GM12878 (cell line): ENCODE results near the gene CLBA1. TPM values are rescaled to one million over a fixed set of nuclear protein-coding genes. Genes with fewer than 3 reads are reported as not detected.

Experiments used
- ATAC-seq: fragments of 200-7000 bp; cut with Tn5 transposase; 3 replicates; pipeline ENCODE4 v1.9.1; 2020; ENCODE audit warnings: mild to moderate bottlenecking, moderate library complexity
- BruUV-seq: library from RNA; stranded (reverse); fragments of 400-500 nt; replicated peaks from 2 replicates; lab custom pipeline; 2021; lab: Mats Ljungman, UMichigan
- CTCF ChIA-PET: fragments of 300-600 bp; sonication (Branson Sonifier 250); formaldehyde crosslinking; extraction: SDS; loops from one replicate; lab custom pipeline; 2021; ENCODE audit warnings: inconsistent platforms; lab: Yijun Ruan, JAX
- POLR2A ChIA-PET: fragments of 350-600 bp; formaldehyde crosslinking; extraction: SDS; loops from one replicate; lab custom pipeline; 2021; ENCODE audit warnings: inconsistent platforms; lab: Charles Lee
- RAD21 ChIA-PET: fragments of 300-600 bp; sonication (Branson Sonifier 250); formaldehyde crosslinking; loops from one replicate; lab custom pipeline; 2023; ENCODE audit warnings: antibody characterized with exemption; ENCODE audit not compliant: unreplicated experiment; lab: Charles Lee
- SMC1A ChIA-PET: fragments of 300-600 bp; sonication (Branson Sonifier 250); formaldehyde crosslinking; loops from one replicate; lab custom pipeline; 2023; ENCODE audit not compliant: unreplicated experiment, uncharacterized antibody; lab: Charles Lee
- DNase-seq: peaks from one replicate; pipeline ENCODE4 v3.0.0-alpha.2; 2011; ENCODE audit warnings: low read depth, low spot score
- FAIRE-seq: peaks from 3 replicates; lab custom pipeline; 2011; peaks lifted over from hg19 to GRCh38; lab: Jason Lieb, UNC
- H2AFZ ChIP-seq: 2 replicates; pipeline ENCODE4 v1.6.0; 2011; ENCODE audit warnings: low read depth, low read length, control low read depth; ENCODE audit not compliant: control insufficient read depth
- H3K27ac ChIP-seq: 2 replicates; pipeline ENCODE4 v1.5.1; 2011; ENCODE audit warnings: control low read depth; ENCODE audit not compliant: control insufficient read depth, insufficient read depth
- H3K27me3 ChIP-seq, 2 experiments: replicated peaks in 1 of 2; 2 replicates each; pipeline versions ENCODE4 v1.6.0 to v1.6.1; 2011; ENCODE audit warnings: low read length in 1 of 2; ENCODE audit not compliant: control insufficient read depth in 2 of 2, insufficient read depth in 2 of 2
- H3K36me3 ChIP-seq, 2 experiments: 2 replicates each; pipeline ENCODE4 v1.5.1; 2011; ENCODE audit warnings: low read length in 1 of 2; ENCODE audit not compliant: control insufficient read depth in 2 of 2, insufficient read depth in 2 of 2
- H3K4me1 ChIP-seq: 2 replicates; pipeline ENCODE4 v1.6.1; 2011; ENCODE audit warnings: mild to moderate bottlenecking, low read length, moderate library complexity, mixed read lengths; ENCODE audit not compliant: control insufficient read depth, insufficient read depth
- H3K4me2 ChIP-seq: 2 replicates; pipeline ENCODE4 v1.6.0; 2011; ENCODE audit warnings: control low read depth; ENCODE audit not compliant: control insufficient read depth, insufficient read depth
- H3K4me3 ChIP-seq: fragments of 200-600 bp; sonication (generic); 2 replicates; pipeline ENCODE4 v1.5.1; 2016
- H3K79me2 ChIP-seq: 2 replicates; pipeline ENCODE4 v1.6.0; 2011; ENCODE audit warnings: low read length; ENCODE audit not compliant: control insufficient read depth, insufficient read depth
- H3K9ac ChIP-seq: 2 replicates; pipeline ENCODE4 v1.8.0; 2011; ENCODE audit warnings: low read length, control low read depth, mixed read lengths; ENCODE audit not compliant: control insufficient read depth, insufficient read depth
- H3K9me3 ChIP-seq: replicated peaks from 3 replicates; pipeline ENCODE4 v1.5.1; 2011; ENCODE audit warnings: mild to moderate bottlenecking, low read length; ENCODE audit not compliant: control insufficient read depth, insufficient read depth
- H4K20me1 ChIP-seq: 2 replicates; pipeline ENCODE4 v1.6.0; 2011; ENCODE audit not compliant: control insufficient read depth, insufficient read depth
- BHLHE40 ChIP-seq, 2 experiments: fragments of 450-650 bp in 1 of 2; IDR thresholded peaks; 2 replicates each; pipeline ENCODE4 v1.6.1; 2011 to 2017; ENCODE audit warnings: low read depth in 2 of 2, borderline replicate concordance in 1 of 2, improper control_type of control experiment in 1 of 2, low read length in 1 of 2, mild to moderate bottlenecking in 1 of 2
- JUND ChIP-seq: IDR thresholded peaks from 2 replicates; pipeline ENCODE4 v1.6.1; 2012; ENCODE audit warnings: low read depth, mild to moderate bottlenecking, low read length, improper control_type of control experiment, moderate library complexity
- POLR2AphosphoS5 ChIP-seq: IDR thresholded peaks from 2 replicates; pipeline ENCODE4 v1.6.1; 2011; ENCODE audit warnings: mild to moderate bottlenecking, low read length, inconsistent platforms
- RB1 ChIP-seq: fragments of 450-650 bp; formaldehyde crosslinking; IDR thresholded peaks from 2 replicates; pipeline ENCODE4 v1.6.1; 2017; ENCODE audit warnings: mild to moderate bottlenecking, borderline replicate concordance
- SMARCA5 ChIP-seq: fragments of 450-650 bp; IDR thresholded peaks from 2 replicates; pipeline ENCODE4 v1.6.1; 2017; ENCODE audit warnings: mild to moderate bottlenecking
- TARDBP ChIP-seq: IDR thresholded peaks from 2 replicates; pipeline ENCODE4 v1.6.1; 2016; ENCODE audit warnings: borderline replicate concordance
- WRNIP1 ChIP-seq: IDR thresholded peaks from 2 replicates; pipeline ENCODE4 v1.6.1; 2011; ENCODE audit warnings: low read depth, low read length, improper control_type of control experiment, borderline replicate concordance
- ZNF24 ChIP-seq: fragments of 450-650 bp; IDR thresholded peaks from 2 replicates; pipeline ENCODE4 v1.6.1; 2017; ENCODE audit warnings: antibody characterized with exemption, mild to moderate bottlenecking
- WGBS: methylation state at CpG from one replicate; pipeline ENCODE4 v1.1.6; 2016; ENCODE audit warnings: low lambda C conversion rate; ENCODE audit not compliant: insufficient replicate concordance, insufficient coverage; ENCODE audit errors: missing lambda C conversion rate; 5-methylcytosine and 5-hydroxymethylcytosine counted together
- in situ Hi-C: fragments of 300-500 bp; cut with MboI; formaldehyde crosslinking; loops from 9 replicates; pipeline ENCODE4 v1.14.3; 2018; ENCODE audit warnings: mixed read lengths
- intact Hi-C: fragments of 100-400 bp; cut with micrococcal nuclease; formaldehyde crosslinking; loops from one replicate; pipeline ENCODE4 v1.14.2; 2022; ENCODE audit not compliant: unreplicated experiment
- polyA plus RNA-seq, 11 experiments: library from polyadenylated mRNA; depleted of rRNA in 4 of 11; unstranded in 6 of 11; stranded (reverse) in 5 of 11; fragments of >200 nt; fragmentation: Nextera tagmentation in 4 of 11; fragmentation: Illumina TruSeq in 1 of 11; extraction: Ambion mirVana in 4 of 11; extraction: Trizol in 1 of 11; gene quantifications; 1 replicate in 1 of 11; 2 replicates in 10 of 11; pipeline versions ENCODE4 v1.2.1 to v1.2.3, GENCODE V29; 2011 to 2016; ENCODE audit warnings: inconsistent platforms in 2 of 11, missing spikeins in 2 of 11, low read depth in 1 of 11
- total RNA-seq, 4 experiments: library from RNA; depleted of rRNA in 3 of 4; stranded (reverse); fragments of >200 nt in 3 of 4; fragmentation: Illumina TruSeq in 1 of 4; extraction: Trizol in 1 of 4; gene quantifications; 2 replicates each; pipeline versions ENCODE4 v1.2.1 to v1.2.3, GENCODE V29; 2013 to 2021
- TF ChIP-seq, protein P1 (sequence below): fragments of 450-650 bp; IDR thresholded peaks from 2 replicates; pipeline ENCODE4 v1.6.1; 2016; ENCODE audit warnings: mild to moderate bottlenecking
- TF ChIP-seq, protein P2 (sequence below): fragments of 450-650 bp; IDR thresholded peaks from 2 replicates; pipeline ENCODE4 v1.6.1; 2017; ENCODE audit warnings: antibody characterized with exemption, mild to moderate bottlenecking, moderate library complexity
- TF ChIP-seq, protein P3 (sequence below), 3 experiments: IDR thresholded peaks in 2 of 3; conservative IDR thresholded peaks in 1 of 3; 2 replicates each; pipeline ENCODE4 v1.5.1; 2011; ENCODE audit warnings: low read depth in 3 of 3, low read length in 3 of 3, mild to moderate bottlenecking in 3 of 3, control low read depth in 2 of 3, moderate library complexity in 2 of 3, inconsistent platforms in 1 of 3, mixed read lengths in 1 of 3; ENCODE audit not compliant: control insufficient read depth in 2 of 3, insufficient read depth in 1 of 3; ENCODE audit errors: extremely low read depth in 1 of 3

The CLBA1 gene
- total and polyA plus RNA-seq, 10 of the 15 experiments (the other 5 are each of a cell fraction or from before 2014, with no cell fraction given): 0.07 to 1.1 (median 0.62) TPM; not detected in 1

DNA sequence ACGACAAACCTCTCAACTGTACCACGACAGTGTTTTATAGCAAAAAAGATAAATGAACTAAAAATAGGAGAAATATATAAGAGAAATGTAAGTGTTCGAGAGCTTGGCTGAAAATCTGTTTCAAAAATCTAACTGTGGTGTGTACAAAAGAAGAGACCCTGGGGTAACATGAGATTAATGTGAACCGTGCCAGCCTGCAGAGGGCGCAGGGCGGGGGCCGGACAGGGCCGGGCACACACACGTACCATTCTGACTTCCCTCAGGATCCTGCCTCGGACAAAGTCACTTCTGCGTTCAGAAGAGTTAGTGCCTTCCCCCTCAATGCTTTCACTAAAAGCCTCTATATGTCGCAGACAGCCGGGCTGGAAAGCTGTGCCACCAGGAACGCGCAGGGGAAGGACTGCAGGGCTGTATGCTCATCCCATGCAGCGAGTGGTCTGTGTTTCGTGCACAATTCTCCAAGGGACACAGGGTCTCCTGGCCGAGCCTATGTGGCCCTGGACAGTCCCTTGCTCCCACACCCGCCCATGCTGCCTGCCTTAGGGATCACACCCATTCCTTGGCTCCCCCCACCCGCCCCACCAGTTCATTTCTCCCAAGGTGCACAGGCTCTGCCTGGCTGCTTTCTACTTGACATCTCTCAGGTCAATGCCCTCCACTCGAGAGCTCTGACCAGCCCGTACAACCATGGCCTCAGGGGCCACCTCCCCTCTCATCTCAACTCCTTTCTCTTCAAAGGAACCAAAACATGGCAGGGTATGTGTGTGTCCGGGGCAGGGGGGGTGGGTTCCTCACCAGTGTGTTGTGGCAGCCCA is 26.8 kb downstream of the CLBA1 start:
- ATAC-seq (peak; percentile 29; the same call in 1 of the 3 replicates), DNase-seq (no peak), FAIRE-seq (no peak)
- Histone ChIP-seq H2AFZ (no peak overlapping the region), H3K9ac (no peak overlapping the region), H3K4me3 (no peak overlapping the region), H3K27me3 (no peaks in the 10 kb centered on the region), H3K9me3 (no peaks in the 10 kb centered on the region), H3K36me3 (peaks cover 35 to 38% of the 10 kb centered on the region in 2 experiments), H3K4me2 (no peak overlapping the region), H3K79me2 (peaks cover 80% of the 10 kb centered on the region), H3K4me1 (peaks cover 20% of the 10 kb centered on the region), H4K20me1 (no peaks in the 10 kb centered on the region; the same call in none of the 2 replicates), H3K27ac (no peak overlapping the region)
- ChIA-PET SMC1A (interaction anchor here (1.0 kb wide), 1 partner anchor 37 kb away, joined by 3 read pairs; no protein-coding TSS in a partner anchor), RAD21 (no interaction called here), POLR2A (no interaction called here), CTCF (interaction anchor here (0.7 kb wide), 2 partner anchors 22 to 23 kb away, joined by 3 to 5 read pairs; no protein-coding TSS in a partner anchor)
- WGBS: 74% methylated on average over 23 of the region's 23 CpGs
- in situ Hi-C loops (no loop called here), intact Hi-C loops (no loop called here)
- no TSS peak for BruUV-seq
- TF ChIP-seq, protein P1, sequence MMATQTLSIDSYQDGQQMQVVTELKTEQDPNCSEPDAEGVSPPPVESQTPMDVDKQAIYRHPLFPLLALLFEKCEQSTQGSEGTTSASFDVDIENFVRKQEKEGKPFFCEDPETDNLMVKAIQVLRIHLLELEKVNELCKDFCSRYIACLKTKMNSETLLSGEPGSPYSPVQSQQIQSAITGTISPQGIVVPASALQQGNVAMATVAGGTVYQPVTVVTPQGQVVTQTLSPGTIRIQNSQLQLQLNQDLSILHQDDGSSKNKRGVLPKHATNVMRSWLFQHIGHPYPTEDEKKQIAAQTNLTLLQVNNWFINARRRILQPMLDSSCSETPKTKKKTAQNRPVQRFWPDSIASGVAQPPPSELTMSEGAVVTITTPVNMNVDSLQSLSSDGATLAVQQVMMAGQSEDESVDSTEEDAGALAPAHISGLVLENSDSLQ: no peak
- TF ChIP-seq WRNIP1: no peak
- TF ChIP-seq RB1: no peak
- TF ChIP-seq, protein P2, sequence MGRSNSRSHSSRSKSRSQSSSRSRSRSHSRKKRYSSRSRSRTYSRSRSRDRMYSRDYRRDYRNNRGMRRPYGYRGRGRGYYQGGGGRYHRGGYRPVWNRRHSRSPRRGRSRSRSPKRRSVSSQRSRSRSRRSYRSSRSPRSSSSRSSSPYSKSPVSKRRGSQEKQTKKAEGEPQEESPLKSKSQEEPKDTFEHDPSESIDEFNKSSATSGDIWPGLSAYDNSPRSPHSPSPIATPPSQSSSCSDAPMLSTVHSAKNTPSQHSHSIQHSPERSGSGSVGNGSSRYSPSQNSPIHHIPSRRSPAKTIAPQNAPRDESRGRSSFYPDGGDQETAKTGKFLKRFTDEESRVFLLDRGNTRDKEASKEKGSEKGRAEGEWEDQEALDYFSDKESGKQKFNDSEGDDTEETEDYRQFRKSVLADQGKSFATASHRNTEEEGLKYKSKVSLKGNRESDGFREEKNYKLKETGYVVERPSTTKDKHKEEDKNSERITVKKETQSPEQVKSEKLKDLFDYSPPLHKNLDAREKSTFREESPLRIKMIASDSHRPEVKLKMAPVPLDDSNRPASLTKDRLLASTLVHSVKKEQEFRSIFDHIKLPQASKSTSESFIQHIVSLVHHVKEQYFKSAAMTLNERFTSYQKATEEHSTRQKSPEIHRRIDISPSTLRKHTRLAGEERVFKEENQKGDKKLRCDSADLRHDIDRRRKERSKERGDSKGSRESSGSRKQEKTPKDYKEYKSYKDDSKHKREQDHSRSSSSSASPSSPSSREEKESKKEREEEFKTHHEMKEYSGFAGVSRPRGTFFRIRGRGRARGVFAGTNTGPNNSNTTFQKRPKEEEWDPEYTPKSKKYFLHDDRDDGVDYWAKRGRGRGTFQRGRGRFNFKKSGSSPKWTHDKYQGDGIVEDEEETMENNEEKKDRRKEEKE: no peak
- no peak for TF ChIP-seq BHLHE40 (IDR thresholded peaks at IDR 0.05; ENCODE audit: borderline replicate concordance in 1 of 2, low read depth in 2 of 2, low read length in 1 of 2)
- TF ChIP-seq, protein P3, sequence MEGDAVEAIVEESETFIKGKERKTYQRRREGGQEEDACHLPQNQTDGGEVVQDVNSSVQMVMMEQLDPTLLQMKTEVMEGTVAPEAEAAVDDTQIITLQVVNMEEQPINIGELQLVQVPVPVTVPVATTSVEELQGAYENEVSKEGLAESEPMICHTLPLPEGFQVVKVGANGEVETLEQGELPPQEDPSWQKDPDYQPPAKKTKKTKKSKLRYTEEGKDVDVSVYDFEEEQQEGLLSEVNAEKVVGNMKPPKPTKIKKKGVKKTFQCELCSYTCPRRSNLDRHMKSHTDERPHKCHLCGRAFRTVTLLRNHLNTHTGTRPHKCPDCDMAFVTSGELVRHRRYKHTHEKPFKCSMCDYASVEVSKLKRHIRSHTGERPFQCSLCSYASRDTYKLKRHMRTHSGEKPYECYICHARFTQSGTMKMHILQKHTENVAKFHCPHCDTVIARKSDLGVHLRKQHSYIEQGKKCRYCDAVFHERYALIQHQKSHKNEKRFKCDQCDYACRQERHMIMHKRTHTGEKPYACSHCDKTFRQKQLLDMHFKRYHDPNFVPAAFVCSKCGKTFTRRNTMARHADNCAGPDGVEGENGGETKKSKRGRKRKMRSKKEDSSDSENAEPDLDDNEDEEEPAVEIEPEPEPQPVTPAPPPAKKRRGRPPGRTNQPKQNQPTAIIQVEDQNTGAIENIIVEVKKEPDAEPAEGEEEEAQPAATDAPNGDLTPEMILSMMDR (IDR thresholded peaks at IDR 0.05 in 2 of 3, conservative IDR thresholded peaks at IDR 0.05 in 1 of 3; ENCODE audit: control insufficient read depth in 2 of 3, extremely low read depth in 1 of 3, insufficient read depth in 1 of 3, low read depth in 3 of 3, low read length in 3 of 3): peak in 2 of 3 experiments; percentile 17 to 36; a peak in 2 of 6 replicates
- 0 out of 2 replicates have a peak, but pooled peaks have one; percentile 12 for TF ChIP-seq POLR2AphosphoS5
- TF ChIP-seq ZNF24: no peak
- TF ChIP-seq SMARCA5: no peak
- no peak for TF ChIP-seq JUND
- no peak for TF ChIP-seq TARDBP
